ENCODE data around the gene C16orf95. TPM values are rescaled to one million over a fixed set of nuclear protein-coding genes. Genes with fewer than 3 reads are reported as not detected.

The C16orf95 gene
- total RNA-seq, 6 experiments from 2014 or later, result 1.7 to 5.5 (median 3.9) TPM

DNA sequence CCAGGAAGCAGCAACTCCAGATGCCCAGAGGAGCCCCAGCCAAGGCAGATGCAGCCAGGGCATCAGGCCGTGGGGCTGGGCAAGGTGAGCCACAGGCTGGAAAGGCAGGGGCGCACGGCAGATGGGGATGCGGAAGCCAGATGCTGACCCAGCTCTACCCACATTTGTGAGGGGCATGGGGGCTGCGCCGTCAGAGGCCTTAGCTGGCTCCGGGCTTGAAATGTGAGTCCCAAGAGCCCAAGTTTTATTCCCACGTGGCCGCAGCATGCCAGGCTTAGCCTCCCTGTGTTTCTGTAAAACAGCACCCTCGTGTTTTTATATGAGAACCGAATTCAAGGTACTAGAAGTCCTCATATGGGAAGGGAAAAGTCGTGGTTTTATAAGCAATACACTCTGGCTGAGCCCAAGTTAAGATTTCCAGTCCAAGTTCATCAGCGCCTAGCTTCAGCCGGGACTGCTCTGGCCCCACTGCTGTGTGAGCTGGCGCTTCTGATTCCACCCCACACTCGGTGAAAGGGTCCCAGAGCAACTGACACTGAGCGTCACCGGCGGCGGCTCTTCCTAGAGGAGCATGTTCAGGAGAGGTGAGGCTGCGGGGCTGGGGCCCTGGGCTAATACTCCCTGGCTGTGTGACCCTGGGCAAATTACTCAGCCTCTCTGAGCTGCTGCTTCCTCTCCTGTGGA, 6.7 kb upstream of the C16orf95 start:
- no peak overlapping the region for H3K27ac ChIP-seq
- peaks cover 0 to under 1% (median 0%) of the 10 kb centered on the region in 4 donors for H3K4me1 ChIP-seq
- TF ChIP-seq POLR2A (IDR thresholded peaks at IDR 0.05), result no peak
- TF ChIP-seq, protein P1, sequence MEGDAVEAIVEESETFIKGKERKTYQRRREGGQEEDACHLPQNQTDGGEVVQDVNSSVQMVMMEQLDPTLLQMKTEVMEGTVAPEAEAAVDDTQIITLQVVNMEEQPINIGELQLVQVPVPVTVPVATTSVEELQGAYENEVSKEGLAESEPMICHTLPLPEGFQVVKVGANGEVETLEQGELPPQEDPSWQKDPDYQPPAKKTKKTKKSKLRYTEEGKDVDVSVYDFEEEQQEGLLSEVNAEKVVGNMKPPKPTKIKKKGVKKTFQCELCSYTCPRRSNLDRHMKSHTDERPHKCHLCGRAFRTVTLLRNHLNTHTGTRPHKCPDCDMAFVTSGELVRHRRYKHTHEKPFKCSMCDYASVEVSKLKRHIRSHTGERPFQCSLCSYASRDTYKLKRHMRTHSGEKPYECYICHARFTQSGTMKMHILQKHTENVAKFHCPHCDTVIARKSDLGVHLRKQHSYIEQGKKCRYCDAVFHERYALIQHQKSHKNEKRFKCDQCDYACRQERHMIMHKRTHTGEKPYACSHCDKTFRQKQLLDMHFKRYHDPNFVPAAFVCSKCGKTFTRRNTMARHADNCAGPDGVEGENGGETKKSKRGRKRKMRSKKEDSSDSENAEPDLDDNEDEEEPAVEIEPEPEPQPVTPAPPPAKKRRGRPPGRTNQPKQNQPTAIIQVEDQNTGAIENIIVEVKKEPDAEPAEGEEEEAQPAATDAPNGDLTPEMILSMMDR (IDR thresholded peaks at IDR 0.05), result no peak
- no peaks in the 10 kb centered on the region for H3K27me3 ChIP-seq
- 74% methylated on average over 10 of the region's 21 CpGs for WGBS (ENCODE audit: insufficient coverage, low coverage, low lambda C conversion rate, missing lambda C conversion rate)
- H3K9me3 ChIP-seq, result no peaks in the 10 kb centered on the region
- intact Hi-C loops (cut with DNase I), result loop anchor here (10.0 kb wide), 1 partner anchor 51 kb away; no protein-coding TSS in a partner anchor
- peaks cover 0 to 5% (median 0%) of the 10 kb centered on the region in 4 donors for H3K36me3 ChIP-seq
- no peak overlapping the region for H3K4me3 ChIP-seq
- no peak for ATAC-seq
- no peak for DNase-seq

DNA sequence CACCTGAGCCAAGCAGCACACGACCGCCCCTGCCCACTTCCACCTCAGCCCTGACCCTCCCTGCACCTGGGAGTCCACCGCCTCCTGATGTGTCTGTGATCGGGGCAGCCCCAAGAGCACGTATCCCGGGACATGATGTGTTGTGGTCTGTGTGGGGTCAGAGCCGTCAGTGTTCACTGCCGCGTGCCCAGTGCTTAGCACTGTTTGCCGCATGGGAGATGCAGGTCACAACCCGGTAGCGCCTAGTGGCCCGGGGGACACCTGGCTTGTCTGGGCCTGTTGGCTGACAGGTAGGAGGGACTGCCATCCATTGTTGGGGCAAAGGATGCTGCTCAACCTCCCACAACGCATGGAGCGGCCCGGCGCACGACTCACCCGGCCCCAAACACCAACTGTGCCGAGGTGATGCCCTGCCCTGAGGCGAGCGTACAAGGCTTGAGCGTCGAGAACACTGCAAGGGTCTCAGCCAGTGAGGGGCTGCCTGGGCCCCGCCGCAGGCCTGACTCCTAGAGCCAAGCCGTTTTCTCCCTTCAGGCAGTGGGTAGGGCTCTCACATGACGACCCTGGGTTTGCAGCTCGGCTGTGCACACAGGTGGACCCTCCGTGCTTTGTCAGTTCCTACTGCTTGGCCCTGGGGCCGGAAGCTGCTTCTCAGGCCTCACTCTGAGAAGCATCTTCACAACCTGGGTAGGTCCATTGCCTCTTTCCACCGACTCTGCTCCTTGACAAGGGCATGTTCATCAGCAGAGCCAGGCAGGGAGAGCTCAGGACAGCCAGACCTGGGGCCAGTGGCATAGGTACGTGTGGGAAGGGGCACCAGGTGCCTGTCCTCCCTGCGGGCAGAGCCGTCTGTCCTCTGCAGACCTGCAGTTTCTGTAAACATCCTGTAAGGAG, 5.9 kb upstream of the C16orf95 start:
- WGBS (ENCODE audit: insufficient coverage, low coverage, low lambda C conversion rate, missing lambda C conversion rate), result 78% methylated on average over 3 of the region's 35 CpGs
- H3K4me3 ChIP-seq, result no peak overlapping the region
- ATAC-seq, result no peak
- H3K27me3 ChIP-seq, result no peaks in the 10 kb centered on the region
- H3K36me3 ChIP-seq, result no peaks in the 10 kb centered on the region
- intact Hi-C loops (cut with DNase I), result loop anchor here (10.0 kb wide), 1 partner anchor 52 kb away; no protein-coding TSS in a partner anchor
- no peak for TF ChIP-seq POLR2A (IDR thresholded peaks at IDR 0.05)
- TF ChIP-seq, protein P1 (IDR thresholded peaks at IDR 0.05), result no peak
- H3K9me3 ChIP-seq, result no peaks in the 10 kb centered on the region
- peaks cover 0 to 8% (median 0%) of the 10 kb centered on the region in 4 donors for H3K4me1 ChIP-seq
- no peak overlapping the region for H3K27ac ChIP-seq
- peak in 1 of 3 donors; percentile 48 for DNase-seq

DNA sequence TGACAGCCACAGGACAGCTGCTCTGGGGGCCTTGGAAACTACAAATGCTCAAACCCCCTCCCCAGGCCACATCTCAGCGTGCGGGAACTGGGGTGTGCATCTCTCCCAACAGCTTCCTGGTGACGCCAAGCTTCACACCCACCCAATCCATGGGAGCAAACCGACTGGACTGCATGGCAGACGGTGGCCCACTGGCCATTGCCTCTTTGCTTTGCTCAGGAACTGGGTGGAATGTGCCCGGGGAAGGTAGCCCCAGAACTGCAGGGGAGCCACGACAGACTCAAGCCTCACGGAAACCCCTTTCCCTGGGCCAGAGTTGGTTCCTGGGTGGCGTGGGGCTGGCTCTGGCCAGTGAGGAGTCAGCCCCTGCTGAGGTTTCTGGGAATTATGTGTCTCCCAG, 5.2 kb upstream of the C16orf95 start:
- DNase-seq, result peak in 1 of 3 donors; percentile 42
- Histone ChIP-seq H3K27me3 (no peaks in the 10 kb centered on the region), H3K4me3 (no peak overlapping the region), H3K4me1 (peaks cover 0 to 11% (median 0%) of the 10 kb centered on the region in 4 donors), H3K9me3 (no peaks in the 10 kb centered on the region), H3K27ac (no peak overlapping the region), H3K36me3 (no peaks in the 10 kb centered on the region)
- no peak for ATAC-seq
- TF ChIP-seq POLR2A (IDR thresholded peaks at IDR 0.05), result no peak
- TF ChIP-seq, protein P1 (IDR thresholded peaks at IDR 0.05), result no peak
- no CpG with 5 or more reads among the region's 9 CpGs for WGBS (ENCODE audit: insufficient coverage, low coverage, low lambda C conversion rate, missing lambda C conversion rate)
- intact Hi-C loops (cut with DNase I), result loop anchor here (10.0 kb wide), 1 partner anchor 52 kb away; no protein-coding TSS in a partner anchor

DNA sequence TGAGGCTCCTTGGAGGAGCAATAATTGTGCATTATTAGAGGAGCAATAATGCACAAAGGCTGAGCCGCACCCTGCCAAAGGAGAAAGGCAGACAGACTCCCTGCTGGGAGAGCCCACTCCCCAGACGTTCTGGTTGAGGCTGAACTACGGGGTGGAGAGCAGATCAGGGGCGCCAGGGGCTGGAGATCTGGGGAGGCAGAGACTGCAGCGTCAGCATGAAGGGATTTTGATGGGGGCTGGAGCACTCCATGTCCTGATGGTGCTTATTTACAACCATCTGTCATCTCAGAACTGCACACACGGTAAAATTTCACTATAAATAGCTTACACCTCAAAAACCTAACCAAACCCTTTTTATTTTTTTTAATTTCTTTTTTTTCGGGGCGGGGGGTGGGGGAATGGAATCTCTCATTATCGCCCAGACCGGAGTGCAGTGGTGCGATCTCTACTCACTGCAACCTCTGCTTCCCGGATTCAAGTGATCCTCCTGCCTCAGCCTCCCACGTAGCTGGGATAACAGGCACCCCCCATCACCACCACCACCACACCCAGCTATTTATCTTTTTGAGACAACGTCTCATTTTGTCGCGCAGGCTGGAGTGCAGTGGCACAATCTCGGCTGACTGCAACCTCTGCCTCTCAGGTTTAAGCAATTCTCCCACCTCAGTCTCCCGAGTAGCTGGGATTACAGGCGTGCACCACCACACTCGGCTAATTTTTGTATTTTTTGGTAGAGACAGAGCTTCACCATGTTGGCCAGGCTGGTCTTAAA, 4.3 kb upstream of the C16orf95 start:
- H3K9me3 ChIP-seq, result no peaks in the 10 kb centered on the region
- no peaks in the 10 kb centered on the region for H3K27me3 ChIP-seq
- ATAC-seq (no peak), DNase-seq (no peak)
- H3K4me3 ChIP-seq, result no peak overlapping the region
- TF ChIP-seq, protein P1 (IDR thresholded peaks at IDR 0.05), result no peak
- TF ChIP-seq POLR2A (IDR thresholded peaks at IDR 0.05), result no peak
- H3K4me1 ChIP-seq, result peaks cover 0 to 11% (median 0%) of the 10 kb centered on the region in 4 donors
- WGBS (ENCODE audit: insufficient coverage, low coverage, low lambda C conversion rate, missing lambda C conversion rate), result 82% methylated on average over 20 of the region's 20 CpGs
- H3K36me3 ChIP-seq, result no peaks in the 10 kb centered on the region
- no peak overlapping the region for H3K27ac ChIP-seq
- intact Hi-C loops (cut with DNase I), result loop anchor here (10.0 kb wide), 1 partner anchor 53 kb away; no protein-coding TSS in a partner anchor

Data from right lobe of liver (tissue), 6 donors.